22Rv1 (cell line): ENCODE measurements around the gene LGALS14.

Experiments
- ZFX ChIP-seq: fragments of 450-650 bp; IDR thresholded peaks from 2 replicates; pipeline ENCODE4 v1.6.1; 2017; ENCODE audit warnings: antibody characterized with exemption, borderline replicate concordance
- TF ChIP-seq, protein P1 (sequence below): fragments of 450-650 bp; IDR thresholded peaks from 2 replicates; pipeline ENCODE4 v1.5.1; 2017; ENCODE audit warnings: mild to moderate bottlenecking

DNA sequence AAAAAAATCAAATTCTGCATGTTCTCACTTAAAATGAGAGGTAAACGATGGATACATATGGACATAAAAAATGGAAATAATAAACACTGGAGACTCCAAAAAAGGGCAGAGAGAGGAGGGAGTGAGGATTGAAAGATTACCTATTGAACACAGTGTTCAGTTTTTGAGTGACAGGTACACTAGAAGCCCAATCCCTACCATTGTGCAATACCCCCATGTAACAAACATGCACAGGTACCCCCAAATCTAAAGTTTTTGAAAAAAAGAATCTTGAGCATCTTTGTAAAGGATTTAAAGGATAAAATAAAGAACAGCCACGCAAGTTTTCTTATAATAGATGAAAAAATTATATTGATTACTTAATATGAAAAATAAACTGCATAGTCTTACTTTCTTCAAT lies 50.3 kb downstream of the LGALS14 start:
- TF ChIP-seq, protein P1, sequence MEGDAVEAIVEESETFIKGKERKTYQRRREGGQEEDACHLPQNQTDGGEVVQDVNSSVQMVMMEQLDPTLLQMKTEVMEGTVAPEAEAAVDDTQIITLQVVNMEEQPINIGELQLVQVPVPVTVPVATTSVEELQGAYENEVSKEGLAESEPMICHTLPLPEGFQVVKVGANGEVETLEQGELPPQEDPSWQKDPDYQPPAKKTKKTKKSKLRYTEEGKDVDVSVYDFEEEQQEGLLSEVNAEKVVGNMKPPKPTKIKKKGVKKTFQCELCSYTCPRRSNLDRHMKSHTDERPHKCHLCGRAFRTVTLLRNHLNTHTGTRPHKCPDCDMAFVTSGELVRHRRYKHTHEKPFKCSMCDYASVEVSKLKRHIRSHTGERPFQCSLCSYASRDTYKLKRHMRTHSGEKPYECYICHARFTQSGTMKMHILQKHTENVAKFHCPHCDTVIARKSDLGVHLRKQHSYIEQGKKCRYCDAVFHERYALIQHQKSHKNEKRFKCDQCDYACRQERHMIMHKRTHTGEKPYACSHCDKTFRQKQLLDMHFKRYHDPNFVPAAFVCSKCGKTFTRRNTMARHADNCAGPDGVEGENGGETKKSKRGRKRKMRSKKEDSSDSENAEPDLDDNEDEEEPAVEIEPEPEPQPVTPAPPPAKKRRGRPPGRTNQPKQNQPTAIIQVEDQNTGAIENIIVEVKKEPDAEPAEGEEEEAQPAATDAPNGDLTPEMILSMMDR = no peak
- no peak for TF ChIP-seq ZFX
